Esophagus muscularis mucosa (tissue), 3 donors: ENCODE data around the gene ZRANB3.
"Not testable (repeated sequence)": the region's sequence is repeated elsewhere in the genome, so short reads cannot be mapped to it uniquely, and the experiment has no call there.

Experiments
- EP300 ChIP-seq: sonication (generic); formaldehyde crosslinking; IDR thresholded peaks from one replicate; pipeline ENCODE4 v1.6.1; 2017; ENCODE audit warnings: antibody characterized with exemption
- TF ChIP-seq, protein P1 (sequence below), 3 experiments: fragments of 200-600 bp in 2 of 3; fragments of 450-650 bp in 1 of 3; sonication (generic) in 2 of 3; IDR thresholded peaks; one replicate each; pipeline ENCODE4 v1.5.1; 2017 to 2019; ENCODE audit warnings: antibody characterized with exemption in 3 of 3, mild to moderate bottlenecking in 2 of 3, moderate library complexity in 1 of 3

GRCh38 chr2:135498588-135498987, 32.4 kb downstream of the ZRANB3 start:
- TF ChIP-seq, protein P1, sequence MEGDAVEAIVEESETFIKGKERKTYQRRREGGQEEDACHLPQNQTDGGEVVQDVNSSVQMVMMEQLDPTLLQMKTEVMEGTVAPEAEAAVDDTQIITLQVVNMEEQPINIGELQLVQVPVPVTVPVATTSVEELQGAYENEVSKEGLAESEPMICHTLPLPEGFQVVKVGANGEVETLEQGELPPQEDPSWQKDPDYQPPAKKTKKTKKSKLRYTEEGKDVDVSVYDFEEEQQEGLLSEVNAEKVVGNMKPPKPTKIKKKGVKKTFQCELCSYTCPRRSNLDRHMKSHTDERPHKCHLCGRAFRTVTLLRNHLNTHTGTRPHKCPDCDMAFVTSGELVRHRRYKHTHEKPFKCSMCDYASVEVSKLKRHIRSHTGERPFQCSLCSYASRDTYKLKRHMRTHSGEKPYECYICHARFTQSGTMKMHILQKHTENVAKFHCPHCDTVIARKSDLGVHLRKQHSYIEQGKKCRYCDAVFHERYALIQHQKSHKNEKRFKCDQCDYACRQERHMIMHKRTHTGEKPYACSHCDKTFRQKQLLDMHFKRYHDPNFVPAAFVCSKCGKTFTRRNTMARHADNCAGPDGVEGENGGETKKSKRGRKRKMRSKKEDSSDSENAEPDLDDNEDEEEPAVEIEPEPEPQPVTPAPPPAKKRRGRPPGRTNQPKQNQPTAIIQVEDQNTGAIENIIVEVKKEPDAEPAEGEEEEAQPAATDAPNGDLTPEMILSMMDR (IDR thresholded peaks at IDR 0.05): not testable (repeated sequence)
- not testable (repeated sequence) for TF ChIP-seq EP300
